Lower lobe of right lung (tissue), 2 donors: ENCODE data around the gene IMPDH1. TPM values are rescaled to one million over a fixed set of nuclear protein-coding genes. Genes with fewer than 3 reads are reported as not detected.

Experiments
- ATAC-seq, 2 donors: fragments of 200-7000 bp; cut with Tn5 transposase; one replicate each; pipeline ENCODE4 v1.9.1; 2020 to 2022; ENCODE audit warnings: mild to moderate bottlenecking in 2 of 2, moderate library complexity in 2 of 2
- DNase-seq: peaks from one replicate; pipeline ENCODE4 v3.0.0-alpha.2; 2020
- H3K27ac ChIP-seq: fragments of 200-600 bp; one replicate; pipeline ENCODE4 v1.8.0; 2022
- H3K27me3 ChIP-seq: fragments of 200-600 bp; one replicate; pipeline ENCODE4 v1.8.0; 2022; ENCODE audit warnings: low read depth
- H3K36me3 ChIP-seq: fragments of 200-600 bp; one replicate; pipeline ENCODE4 v1.8.0; 2022; ENCODE audit warnings: mild to moderate bottlenecking
- H3K4me1 ChIP-seq: fragments of 200-600 bp; one replicate; pipeline ENCODE4 v1.8.0; 2022
- H3K4me3 ChIP-seq: fragments of 200-600 bp; one replicate; pipeline ENCODE4 v1.8.0; 2022; ENCODE audit warnings: mild to moderate bottlenecking
- H3K9me3 ChIP-seq: fragments of 200-600 bp; one replicate; pipeline ENCODE4 v1.8.0; 2022
- CTCF ChIP-seq: fragments of 200-600 bp; IDR thresholded peaks from one replicate; pipeline ENCODE4 v1.8.0; 2022; ENCODE audit warnings: antibody characterized with exemption, mild to moderate bottlenecking
- intact Hi-C: fragments of 100-400 bp; cut with DNase I; formaldehyde crosslinking; loops from one replicate; pipeline ENCODE4 v1.11.0; 2022
- total RNA-seq: library from RNA; stranded (reverse); fragmentation: NEBNext Ultra II Directional; extraction: Animal tissue kit (Norgen Biotek cat#: 25700); gene quantifications from one replicate; pipeline ENCODE4 v1.2.1, GENCODE V29; 2021
- donor health status: DM: no; HTN: yes; CAD: no; lungs with severe emphysema.

Gene IMPDH1
- total RNA-seq, 1 donor from 2014 or later: 93.4 TPM

- Histone ChIP-seq H3K27ac (no peak overlapping the region), H3K4me1 (no peaks in the 10 kb centered on the region), H3K4me3 (no peak overlapping the region), H3K9me3 (no peaks in the 10 kb centered on the region), H3K36me3 (no peaks in the 10 kb centered on the region), H3K27me3 (no peaks in the 10 kb centered on the region)
- TF ChIP-seq CTCF: no peak
- ATAC-seq: no peak
- DNase-seq: no peak
- intact Hi-C loops: no loop called here
Measured at GRCh38 chr7:128422842-128423241, 13.1 kb upstream of the IMPDH1 start.

GRCh38 chr7:128422037-128422436 is 12.3 kb upstream of the IMPDH1 start:
- Histone ChIP-seq H3K4me3 (no peak overlapping the region), H3K9me3 (no peaks in the 10 kb centered on the region), H3K4me1 (no peaks in the 10 kb centered on the region), H3K27ac (no peak overlapping the region), H3K27me3 (no peaks in the 10 kb centered on the region), H3K36me3 (no peaks in the 10 kb centered on the region)
- DNase-seq (no peak), ATAC-seq (no peak)
- TF ChIP-seq CTCF: no peak
- intact Hi-C loops: no loop called here

DNA sequence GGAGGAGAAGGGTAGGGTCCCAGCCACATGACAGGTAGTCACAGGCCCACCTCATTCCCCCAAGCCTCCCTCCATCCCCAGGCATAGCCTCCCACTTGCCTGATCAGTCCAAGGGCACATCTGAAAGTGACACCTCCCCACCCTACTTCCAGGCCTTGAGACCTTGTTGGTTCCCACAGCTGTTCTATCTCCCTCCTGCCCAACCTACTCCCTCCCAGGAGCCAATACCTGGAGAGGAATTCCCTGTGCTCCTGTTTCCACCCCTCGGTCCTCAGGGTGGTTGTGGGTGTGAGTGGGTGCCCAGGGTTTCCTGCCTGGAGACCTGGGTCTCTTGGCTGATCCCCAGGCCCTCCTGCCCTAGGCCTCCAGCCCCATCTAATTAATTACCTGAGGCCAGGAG is 11.6 kb upstream of the IMPDH1 start:
- H3K9me3 ChIP-seq: no peaks in the 10 kb centered on the region
- no peaks in the 10 kb centered on the region for H3K36me3 ChIP-seq
- H3K4me1 ChIP-seq: no peaks in the 10 kb centered on the region
- no peak for ATAC-seq
- no peak for TF ChIP-seq CTCF
- intact Hi-C loops: no loop called here
- H3K27me3 ChIP-seq: no peaks in the 10 kb centered on the region
- H3K4me3 ChIP-seq: no peak overlapping the region
- DNase-seq: no peak
- no peak overlapping the region for H3K27ac ChIP-seq

- no peak overlapping the region for H3K4me3 ChIP-seq
- H3K27me3 ChIP-seq: no peaks in the 10 kb centered on the region
- no peak for TF ChIP-seq CTCF
- H3K36me3 ChIP-seq: no peaks in the 10 kb centered on the region
- DNase-seq: no peak
- no peak overlapping the region for H3K27ac ChIP-seq
- intact Hi-C loops: no loop called here
- no peaks in the 10 kb centered on the region for H3K4me1 ChIP-seq
- H3K9me3 ChIP-seq: no peaks in the 10 kb centered on the region
- ATAC-seq: no peak
Measured at GRCh38 chr7:128420773-128421172, 11.0 kb upstream of the IMPDH1 start.

DNA sequence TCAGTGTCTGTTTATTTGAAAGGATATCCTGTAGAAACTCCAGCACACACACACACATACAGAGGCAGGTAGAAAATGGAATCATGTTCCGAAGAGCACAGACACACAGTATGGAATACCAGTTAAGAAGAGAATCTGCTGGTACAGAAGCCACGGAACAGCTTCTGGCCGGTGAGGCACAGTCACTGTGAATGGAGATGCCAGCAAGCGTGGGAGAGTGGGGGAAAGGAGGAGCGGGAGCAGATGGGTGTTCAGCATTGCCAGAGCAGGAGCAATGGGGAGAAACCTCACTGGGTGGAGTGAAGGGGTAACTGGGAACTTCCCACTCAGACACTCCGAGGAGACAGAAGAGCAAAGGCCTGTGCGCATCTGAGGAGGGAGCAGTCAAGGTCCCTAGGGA is 9.5 kb upstream of the IMPDH1 start:
- H3K36me3 ChIP-seq: no peaks in the 10 kb centered on the region
- no peak for ATAC-seq
- intact Hi-C loops: no loop called here
- TF ChIP-seq CTCF: no peak
- H3K27me3 ChIP-seq: no peaks in the 10 kb centered on the region
- H3K4me3 ChIP-seq: no peak overlapping the region
- no peak for DNase-seq
- H3K9me3 ChIP-seq: no peaks in the 10 kb centered on the region
- H3K27ac ChIP-seq: no peak overlapping the region
- H3K4me1 ChIP-seq: no peaks in the 10 kb centered on the region

- no peak overlapping the region for H3K27ac ChIP-seq
- H3K27me3 ChIP-seq: no peaks in the 10 kb centered on the region
- intact Hi-C loops: no loop called here
- no peaks in the 10 kb centered on the region for H3K4me1 ChIP-seq
- no peak overlapping the region for H3K4me3 ChIP-seq
- ATAC-seq (no peak), DNase-seq (no peak)
- no peaks in the 10 kb centered on the region for H3K36me3 ChIP-seq
- TF ChIP-seq CTCF: no peak
- H3K9me3 ChIP-seq: no peaks in the 10 kb centered on the region
Measured at GRCh38 chr7:128417071-128417470, 7.3 kb upstream of the IMPDH1 start.
